ENCODE measurements around the gene PTPA.

GRCh38 chr9:129142138-129142935 is 31.1 kb downstream of the PTPA start:
- TF ChIP-seq NFRKB (IDR thresholded peaks at IDR 0.05) (no peak), SUZ12 (IDR thresholded peaks at IDR 0.05) (no peak)
